DMS114 treated with DMSO at 0.1 percent for 48 hours (cell line): ENCODE data around the gene SLAMF1.
"Not testable (repeated sequence)": the region's sequence is repeated elsewhere in the genome, so short reads cannot be mapped to it uniquely, and the experiment has no call there.

Source experiments
- DNase-seq: peaks from one replicate; lab custom pipeline; 2025; ENCODE audit not compliant: unreplicated experiment; lab: John Stamatoyannopoulos, UW

The SLAMF1 gene

DNA sequence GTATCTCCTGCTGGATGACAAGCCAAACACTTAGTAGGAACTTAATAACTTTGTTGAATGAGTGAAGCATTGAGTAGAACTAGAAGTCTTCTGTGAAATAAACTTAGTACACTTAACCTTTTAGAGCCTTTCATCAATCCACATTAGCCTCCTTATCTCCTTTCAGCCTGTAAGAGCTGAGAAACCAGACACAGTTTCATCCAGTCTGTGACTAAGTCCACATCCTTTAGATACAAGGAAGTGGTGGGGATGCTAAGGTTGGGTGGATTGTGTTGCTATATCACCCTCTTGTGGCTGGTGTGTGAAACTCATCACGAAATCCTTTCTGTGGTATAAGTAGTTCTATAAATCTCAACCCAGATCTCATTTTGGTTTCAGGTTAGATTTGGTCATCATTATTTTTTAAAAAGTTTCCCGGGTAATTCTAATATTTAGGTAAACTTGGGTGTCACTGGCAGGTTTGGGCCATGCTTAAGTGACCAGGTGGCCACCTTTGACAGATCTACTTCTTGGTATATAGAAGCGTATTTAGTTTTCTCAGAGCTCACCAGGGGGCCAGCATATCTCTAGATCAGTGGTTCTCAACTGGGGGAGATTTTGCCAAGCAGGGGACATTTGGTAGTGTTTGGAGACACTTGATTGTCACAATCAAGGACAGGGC lies 39.7 kb downstream of the SLAMF1 start:
- peak; percentile 80 for DNase-seq

DNA sequence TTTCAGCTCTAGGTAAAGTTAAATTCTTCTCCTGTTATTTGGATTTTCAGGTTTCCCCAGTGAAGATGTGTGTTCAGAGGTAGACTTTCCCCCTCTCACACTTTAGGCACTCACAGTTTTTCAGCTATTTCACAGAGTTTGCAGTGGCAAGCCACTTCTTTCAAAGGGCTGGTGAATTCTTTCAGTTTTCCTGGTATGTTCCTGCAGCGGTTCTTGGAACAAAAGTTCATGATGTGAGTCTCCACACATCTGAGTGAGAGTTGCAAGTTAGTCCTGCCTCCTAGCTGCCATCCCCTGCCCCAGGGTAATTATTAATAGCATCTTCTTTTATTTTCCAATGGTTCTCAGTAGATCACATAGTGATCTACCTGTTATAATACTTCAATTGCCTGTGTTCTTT lies 40.2 kb downstream of the SLAMF1 start:
- no peak for DNase-seq

DNA sequence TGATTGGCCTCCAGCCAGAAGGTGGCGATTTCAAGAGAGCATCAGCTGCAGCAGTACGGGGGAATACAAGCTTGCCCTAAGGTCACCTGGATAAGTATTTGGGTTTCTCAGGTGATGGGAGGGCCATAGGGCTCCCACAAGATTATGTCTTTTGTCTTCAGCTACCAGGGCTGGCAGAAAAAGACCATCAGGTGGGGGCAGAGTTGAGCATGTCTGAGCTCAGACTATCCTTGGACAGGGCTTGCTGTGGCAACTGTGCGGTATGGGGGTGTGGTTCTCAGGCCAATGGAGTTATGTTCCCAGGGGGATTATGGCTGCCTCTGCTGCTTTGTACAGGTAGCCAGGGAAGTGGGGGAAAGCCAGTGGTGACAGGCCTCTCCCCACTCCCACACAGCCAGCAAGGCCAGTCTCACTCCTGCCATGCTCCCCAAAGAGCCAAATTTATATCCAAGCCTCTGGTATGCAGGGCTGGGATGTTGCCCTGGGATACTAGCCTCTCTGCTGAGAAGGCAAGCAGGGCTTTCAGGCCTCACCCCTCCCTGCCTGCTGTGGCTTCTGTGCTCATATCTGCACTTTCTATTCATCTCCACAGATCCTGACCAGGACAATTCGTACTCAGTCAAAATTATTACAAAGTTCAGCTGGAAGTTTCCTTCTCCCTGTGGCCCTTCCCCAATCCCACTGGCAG lies 40.9 kb downstream of the SLAMF1 start:
- no peak for DNase-seq

DNA sequence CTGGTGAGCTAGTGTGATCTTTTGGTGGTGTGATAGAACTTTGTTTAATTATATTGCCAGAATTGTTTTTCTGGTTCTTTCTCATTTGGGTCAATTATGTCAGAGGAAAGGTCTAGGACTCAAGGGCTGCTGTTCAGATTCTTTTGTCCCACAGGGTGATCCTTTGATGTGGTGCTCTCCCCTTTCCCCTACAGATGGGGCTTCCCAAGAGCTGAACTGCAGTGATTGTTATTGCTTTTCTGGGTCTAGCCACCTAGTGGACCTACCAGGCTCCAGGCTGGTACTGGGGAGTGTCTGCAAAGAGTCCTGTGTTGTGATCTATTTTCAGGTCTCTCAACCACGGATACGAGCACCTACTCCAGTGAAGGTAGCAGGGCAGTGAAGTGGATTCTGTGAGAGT lies 41.6 kb downstream of the SLAMF1 start:
- DNase-seq = no peak

DNA sequence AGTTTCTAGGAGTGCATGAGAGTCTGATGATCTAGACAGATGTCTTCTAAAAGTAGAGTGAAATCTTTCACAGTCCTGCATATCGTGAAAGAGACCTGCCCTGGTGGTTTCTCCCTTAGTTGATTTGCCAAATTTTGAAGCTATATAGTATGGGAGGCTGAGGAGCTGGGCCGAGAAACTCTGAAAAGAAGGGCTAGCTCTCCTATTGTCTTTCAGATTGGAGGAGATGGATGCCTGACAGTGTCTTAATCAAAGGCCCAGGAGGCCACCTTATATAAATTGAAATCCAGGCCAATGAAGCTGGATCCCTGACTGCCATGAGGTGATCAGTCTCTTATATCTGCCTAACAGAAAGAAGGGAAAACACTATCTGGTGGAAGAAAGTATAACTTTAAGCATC lies 49.1 kb downstream of the SLAMF1 start:
- DNase-seq = no peak

DNA sequence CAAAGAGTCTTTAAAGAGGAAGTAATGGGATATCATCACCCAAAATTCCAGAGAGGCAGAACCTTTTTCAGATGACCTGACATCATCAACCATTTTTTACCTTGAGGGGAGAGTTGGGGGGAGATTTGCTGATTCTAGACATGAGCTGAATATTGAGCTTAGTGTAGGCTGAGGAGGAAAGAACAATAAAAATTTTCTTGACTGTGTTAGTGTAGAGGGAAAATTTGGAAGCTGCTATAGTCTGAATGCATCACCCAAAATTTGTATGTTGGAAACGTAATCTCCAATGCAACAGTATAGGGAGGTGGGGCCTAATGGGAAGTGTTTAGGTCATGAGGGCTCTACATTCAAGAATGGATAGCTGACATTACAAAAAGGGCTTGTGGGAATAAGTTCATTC lies 49.8 kb downstream of the SLAMF1 start:
- no peak for DNase-seq

DNA sequence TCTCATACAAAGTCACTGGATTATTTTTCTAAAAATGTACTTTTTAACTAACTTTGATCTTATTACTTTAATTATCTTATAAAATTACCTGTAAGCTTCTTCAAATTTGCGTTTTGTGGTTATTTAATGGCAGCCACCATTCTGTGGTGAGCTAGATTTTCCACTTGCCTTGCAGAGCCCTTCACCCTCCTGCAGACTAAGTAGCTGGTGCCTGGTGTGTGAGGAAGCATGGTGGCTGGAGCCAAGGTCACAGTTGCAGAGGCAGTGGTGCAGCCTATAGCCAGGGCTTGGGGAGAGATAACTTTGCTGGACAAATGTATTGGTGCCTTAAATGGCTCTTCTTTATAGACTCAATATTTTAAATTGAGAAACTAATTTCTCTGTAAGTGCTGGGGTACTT lies 56.4 kb downstream of the SLAMF1 start:
- DNase-seq = no peak

DNA sequence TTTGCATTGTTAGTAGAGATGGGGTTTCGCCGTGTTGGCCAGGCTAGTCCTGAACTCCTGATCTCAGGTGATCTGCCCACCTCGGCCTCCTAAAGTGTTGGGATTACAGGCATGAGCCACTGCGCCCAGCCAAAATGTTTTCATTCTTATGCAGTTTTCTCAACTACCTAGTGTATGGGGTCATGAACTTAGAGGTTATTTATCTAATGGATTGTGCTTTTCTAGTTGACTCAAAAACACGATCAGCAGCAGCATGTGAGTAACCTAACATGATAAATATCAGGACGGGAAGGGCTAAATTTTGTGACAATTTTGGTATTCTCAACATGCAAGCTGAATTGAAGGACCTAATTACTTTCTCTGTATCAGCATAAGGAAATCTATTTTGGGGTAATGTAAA lies 58.4 kb downstream of the SLAMF1 start:
- no peak for DNase-seq

DNA sequence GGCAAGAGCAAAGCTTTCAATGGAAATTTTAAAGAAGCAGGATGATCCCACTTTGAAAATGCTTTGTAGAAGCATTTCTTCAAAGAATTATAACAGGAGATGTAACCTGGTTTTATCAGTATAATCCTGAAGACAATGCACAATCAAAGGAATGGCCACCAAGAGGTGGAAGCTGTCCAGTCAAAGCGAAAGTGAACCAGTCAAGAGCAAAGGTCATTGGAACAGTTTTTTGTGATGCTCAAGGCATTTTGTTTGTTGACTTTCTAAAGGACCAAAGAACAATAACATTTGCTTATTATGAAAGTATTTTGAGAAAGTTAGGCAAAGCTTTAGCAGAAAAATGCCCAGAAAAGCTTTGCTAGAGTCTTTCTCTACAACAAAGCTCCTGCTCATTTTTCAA lies 62.1 kb downstream of the SLAMF1 start:
- DNase-seq = no peak

DNA sequence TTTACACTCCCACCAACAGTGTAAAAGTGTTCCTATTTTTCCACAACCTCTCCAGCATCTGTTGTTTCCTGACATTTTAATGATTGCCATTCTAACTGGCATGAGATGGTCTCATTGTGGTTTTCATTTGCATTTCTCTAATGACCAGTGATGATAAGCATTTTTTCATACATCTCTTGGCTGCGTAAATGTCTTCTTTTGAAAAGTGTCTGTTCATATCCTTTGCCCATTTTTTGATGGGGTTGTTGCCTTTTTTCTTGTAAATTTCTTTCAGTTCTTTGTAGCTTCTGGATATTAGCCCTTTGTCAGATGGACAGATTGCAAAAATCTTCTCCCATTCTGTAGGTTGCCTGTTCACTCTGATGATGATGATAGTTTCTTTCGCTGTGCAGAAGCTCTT lies 63.9 kb downstream of the SLAMF1 start:
- DNase-seq = not testable (repeated sequence)

DNA sequence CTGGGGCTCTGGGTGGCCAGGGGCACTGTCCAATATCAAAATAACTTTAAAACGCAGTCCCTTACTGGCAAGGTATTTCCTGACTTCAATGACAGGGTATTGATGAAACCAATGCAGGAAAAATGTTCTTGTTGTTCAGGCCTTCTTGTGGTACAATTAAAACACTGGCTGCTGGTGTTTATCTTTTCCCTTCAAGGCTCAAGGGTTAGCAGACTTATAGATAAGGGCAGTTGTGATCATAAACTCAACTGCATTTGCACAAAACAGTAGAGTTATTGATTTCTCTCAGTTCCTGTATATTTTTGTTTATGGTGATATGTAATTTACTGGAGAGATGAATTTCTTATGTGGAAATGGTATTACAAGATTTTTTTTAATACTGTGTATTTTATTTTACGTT lies 64.9 kb downstream of the SLAMF1 start:
- DNase-seq = no peak

DNA sequence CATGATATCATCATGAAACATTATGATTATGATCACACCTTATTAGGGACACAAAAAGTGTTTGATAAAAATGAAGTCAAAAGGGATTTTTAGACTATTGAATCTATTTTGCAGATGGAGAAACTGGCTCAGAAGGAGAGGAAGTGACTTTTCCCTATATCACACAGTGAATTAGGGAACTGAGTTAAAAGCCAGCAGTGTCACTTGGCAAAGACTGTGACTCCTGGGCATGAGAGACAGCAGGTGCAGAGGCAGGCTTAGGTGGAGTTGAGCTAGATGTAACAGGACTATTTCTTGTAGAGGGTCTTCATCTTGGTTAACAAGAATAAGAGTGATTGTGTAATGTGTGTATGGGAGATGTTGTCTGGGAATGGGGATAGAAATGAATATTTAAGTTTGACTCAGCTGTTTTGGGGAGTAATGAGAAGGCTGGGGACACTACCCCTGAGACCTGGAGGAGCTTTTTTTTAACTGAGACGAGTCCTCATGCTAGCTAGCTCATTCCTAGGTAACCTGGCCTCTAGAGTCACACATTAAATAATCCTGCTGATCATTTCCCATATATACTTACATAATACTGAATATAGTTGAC lies 66.5 kb downstream of the SLAMF1 start:
- no peak for DNase-seq

DNA sequence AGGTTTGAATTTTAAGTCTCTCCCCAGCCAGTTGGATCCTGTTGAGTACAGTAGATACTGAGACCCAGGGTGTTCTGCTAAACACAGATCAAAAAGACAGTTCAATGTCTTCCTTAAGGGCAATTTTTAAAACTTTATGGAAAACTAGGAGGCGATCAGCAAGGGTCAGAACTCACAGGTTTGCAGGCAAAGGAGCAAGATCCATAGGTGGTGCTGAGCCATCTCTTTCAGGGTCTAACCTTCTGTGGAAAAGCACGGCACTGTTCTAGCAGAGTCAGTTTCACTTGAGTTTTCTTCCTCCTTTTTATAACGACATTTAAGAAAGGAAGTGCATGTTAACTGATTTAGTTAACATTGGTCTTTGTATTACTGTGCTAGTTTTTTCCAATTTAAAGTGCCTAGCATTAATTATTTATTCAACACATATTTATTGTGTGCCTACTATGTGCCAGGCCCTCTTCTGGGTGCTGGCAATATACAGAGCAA lies 67.6 kb downstream of the SLAMF1 start, which contains the start of gene CD84:
CD84 (minus strand) TSS at position 281 of the 486 bp plus-strand sequence; CDS start at position 222, 59 bp downstream.
- no peak for DNase-seq

DNA sequence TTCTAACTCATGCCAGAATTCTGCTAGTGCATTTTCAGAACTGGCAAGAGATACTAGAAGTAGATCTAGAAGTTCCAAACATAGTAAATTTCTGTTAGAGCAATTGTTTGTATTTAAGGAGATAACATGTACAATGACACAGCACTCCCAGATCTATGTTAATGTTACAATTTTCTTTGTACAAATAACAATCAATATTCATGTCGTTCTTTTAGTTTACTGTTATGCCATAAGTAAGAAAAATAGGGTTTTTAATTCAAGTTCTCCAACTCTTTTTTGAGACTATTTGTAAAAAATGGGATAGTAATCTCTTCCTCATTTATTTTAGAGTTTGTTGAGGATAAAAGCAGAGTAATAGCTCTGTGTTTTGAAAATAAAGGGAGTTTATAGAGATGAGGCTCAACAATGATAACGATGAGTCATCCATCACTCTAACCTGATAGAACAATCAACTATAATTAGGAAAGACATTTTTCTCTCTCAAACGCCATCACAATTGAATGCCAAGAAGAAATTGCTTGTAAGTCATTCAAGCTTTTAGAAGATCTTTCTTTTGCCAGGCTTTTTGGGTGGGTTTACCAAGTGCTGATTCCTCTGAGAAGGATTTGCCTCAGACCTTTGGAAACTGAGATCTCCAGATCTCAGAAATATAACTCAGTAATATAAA lies 68.2 kb downstream of the SLAMF1 start:
- no peak for DNase-seq

DNA sequence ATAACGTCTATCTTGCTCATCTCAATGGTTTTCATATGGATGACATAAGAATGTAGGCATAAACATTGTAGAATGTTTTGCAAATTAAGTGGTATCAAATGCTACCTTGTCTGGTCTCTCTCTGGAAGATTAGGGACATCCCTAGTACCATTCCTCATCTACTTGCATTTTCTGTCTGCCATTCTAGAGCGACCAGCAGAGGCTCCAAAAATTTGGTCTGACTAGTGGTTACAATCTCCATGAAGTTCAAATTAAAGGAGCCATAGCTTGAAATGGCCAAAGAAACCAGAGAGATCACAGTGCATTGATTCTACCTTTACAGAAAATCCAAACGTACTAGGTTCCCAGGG lies 68.7 kb downstream of the SLAMF1 start:
- DNase-seq = no peak

DNA sequence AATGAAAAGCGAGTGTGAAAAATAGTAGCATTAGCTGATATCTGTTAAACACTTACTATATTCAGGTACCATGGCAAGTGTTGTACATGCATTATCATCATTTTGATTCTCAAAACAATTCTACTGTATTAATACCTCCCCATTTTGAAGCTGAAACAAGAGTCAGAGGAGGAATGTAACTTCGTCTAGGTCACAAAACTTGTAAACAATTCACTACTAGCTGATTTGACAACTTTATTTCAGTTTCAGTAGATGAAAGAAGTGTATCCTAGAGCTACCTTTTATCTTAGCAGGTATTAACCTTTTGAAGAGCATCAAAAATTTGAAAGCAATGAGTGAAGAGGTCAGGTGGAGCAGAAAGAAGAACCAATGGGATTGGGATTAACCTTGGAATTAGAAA lies 69.2 kb downstream of the SLAMF1 start:
- no peak for DNase-seq

DNA sequence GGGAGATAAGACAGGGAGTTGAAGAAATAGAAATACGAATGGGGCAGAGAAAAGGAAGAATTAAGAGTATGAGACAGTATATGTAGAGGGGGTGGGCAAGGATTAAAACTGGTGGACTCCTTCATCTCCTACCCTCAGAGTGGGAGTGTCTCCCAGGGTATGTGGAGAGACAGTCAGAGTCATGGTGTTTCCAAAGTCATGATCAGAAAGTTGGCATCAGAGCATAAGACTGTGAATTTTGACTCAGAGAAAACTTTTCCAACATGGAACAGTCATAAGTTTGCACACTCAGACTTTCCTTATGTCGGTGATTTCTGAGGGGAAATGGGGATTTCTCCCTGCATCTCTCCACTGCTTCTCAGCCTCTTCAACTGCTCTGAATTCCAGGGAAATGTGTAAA lies 70.0 kb downstream of the SLAMF1 start:
- DNase-seq = no peak

DNA sequence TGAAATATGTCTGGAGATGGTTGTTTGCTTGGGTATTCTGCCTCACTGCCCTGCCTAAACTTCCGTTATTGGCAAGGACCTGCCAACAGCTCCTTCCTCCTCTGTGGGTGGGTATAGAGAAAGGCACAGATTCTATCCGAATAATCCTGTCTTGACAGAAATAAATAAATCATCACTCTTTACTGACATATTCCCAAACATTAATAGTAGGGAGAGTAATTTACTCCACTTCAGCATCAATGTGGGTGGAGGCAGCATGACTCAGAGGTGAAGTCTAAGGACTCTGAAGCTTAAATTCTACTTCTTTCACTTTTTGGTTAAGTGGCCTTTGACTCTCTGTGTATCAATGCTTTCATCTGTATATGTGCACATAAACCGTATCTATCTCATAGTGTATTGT lies 70.5 kb downstream of the SLAMF1 start:
- no peak for DNase-seq

DNA sequence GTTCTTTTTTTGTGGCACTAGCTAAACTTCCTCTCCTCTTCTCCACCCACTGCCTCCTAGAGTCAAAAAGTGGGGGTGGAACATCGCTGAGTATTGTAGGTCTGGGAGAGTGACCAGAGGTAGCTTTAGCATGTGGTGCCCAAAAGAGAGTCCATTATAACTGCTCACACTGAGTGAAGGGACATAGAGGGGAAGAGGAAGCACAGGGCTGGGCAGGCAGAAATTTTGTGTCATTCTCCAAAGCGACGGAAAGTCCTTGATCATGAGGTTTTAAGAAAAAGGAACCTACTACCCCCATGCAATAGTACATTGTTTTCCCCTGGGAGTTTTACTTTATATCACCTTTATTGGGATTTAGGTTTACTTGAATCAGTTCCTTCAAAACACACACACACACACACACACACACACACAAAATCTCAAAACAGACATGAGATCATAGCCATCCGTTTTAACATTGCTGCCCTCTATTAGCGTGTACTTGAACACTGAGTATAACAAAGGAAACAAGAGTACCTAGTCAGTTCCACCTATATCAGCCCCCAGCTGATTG lies 71.7 kb downstream of the SLAMF1 start:
- DNase-seq = no peak

DNA sequence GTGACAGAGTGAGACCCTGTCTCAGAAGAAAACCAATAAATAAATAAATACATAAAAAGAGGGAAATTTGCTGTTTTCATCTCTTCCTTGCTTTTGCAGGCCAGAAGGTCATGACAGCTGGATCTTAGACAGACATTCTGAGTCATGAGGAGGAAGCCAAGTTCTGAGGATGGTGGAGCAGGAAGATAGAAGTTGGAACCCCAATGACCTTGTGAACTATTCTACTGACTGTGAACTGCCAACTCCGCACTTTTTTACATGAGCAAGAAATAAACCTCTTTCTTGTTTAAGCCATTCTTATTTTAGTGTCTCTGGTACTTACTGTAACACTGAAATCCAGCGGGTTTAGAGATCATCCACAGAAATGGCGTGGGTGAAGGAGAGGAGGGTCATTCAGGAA lies 76.0 kb downstream of the SLAMF1 start:
- no peak for DNase-seq

DNA sequence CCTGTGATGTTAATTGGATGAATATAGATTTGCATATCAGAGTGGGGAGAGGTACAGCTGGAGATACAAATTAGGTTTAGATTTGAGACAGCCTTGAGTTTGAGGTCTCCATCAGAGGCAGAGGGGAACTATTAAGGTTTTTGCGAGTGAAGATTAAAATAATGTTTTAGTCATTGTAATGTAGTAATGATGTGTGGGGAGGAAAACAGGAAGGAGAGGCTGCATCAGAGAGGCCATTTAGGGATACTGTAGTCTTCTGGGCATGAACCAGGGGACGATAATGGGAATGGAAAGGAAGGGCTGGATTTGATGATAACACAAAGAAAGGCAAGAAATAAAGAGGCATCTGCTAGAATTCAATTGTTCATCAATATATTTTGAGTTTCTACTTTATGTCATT lies 77.0 kb downstream of the SLAMF1 start:
- no peak for DNase-seq
